NCI-H748 (cell line): ENCODE measurements around the gene SH3GL3.

ENCODE experiments used
- DNase-seq: peaks from one replicate; lab custom pipeline; 2025; ENCODE audit not compliant: unreplicated experiment; lab: John Stamatoyannopoulos, UW

SH3GL3 gene

GRCh38 chr15:83446904-83447709, at the start of gene SH3GL3:
SH3GL3 (plus strand) TSS chr15:83447341; CDS start chr15:83447534, 193 bp downstream.
- peak; percentile 77 for DNase-seq

- DNase-seq = no peak
Observed at GRCh38 chr15:83398626-83399025, 48.5 kb upstream of the SH3GL3 start.

GRCh38 chr15:83404121-83404520, 43.0 kb upstream of the SH3GL3 start:
- no peak for DNase-seq

- no peak for DNase-seq
Observed at GRCh38 chr15:83410532-83410931, 36.6 kb upstream of the SH3GL3 start.

- no peak for DNase-seq
Observed at GRCh38 chr15:83413054-83413719, 34.0 kb upstream of the SH3GL3 start.

- DNase-seq = no peak
Observed at GRCh38 chr15:83422081-83422480, 25.1 kb upstream of the SH3GL3 start.

GRCh38 chr15:83422541-83422940, 24.6 kb upstream of the SH3GL3 start:
- no peak for DNase-seq

- DNase-seq = no peak
Observed at GRCh38 chr15:83424101-83424500, 23.0 kb upstream of the SH3GL3 start.

- DNase-seq = no peak
Observed at GRCh38 chr15:83430441-83430840, 16.7 kb upstream of the SH3GL3 start.

GRCh38 chr15:83431521-83431920, 15.6 kb upstream of the SH3GL3 start:
- no peak for DNase-seq

- DNase-seq = no peak
Observed at GRCh38 chr15:83435202-83435601, 11.9 kb upstream of the SH3GL3 start.

- no peak for DNase-seq
Observed at GRCh38 chr15:83435782-83436181, 11.4 kb upstream of the SH3GL3 start.

GRCh38 chr15:83436513-83437158, 10.5 kb upstream of the SH3GL3 start:
- DNase-seq = peak; percentile 39

- no peak for DNase-seq
Observed at GRCh38 chr15:83443076-83443847, 3.9 kb upstream of the SH3GL3 start.

- DNase-seq = no peak
Observed at GRCh38 chr15:83444936-83445335, 2.2 kb upstream of the SH3GL3 start.

GRCh38 chr15:83445643-83446042, 1.5 kb upstream of the SH3GL3 start:
- DNase-seq = no peak

GRCh38 chr15:83446417-83446816, 724 bp upstream of the SH3GL3 start:
- DNase-seq = no peak

- no peak for DNase-seq
Observed at GRCh38 chr15:83449250-83449671, 2.1 kb downstream of the SH3GL3 start.

GRCh38 chr15:83449937-83450506, 2.9 kb downstream of the SH3GL3 start:
- DNase-seq = no peak

GRCh38 chr15:83457149-83457548, 10.0 kb downstream of the SH3GL3 start:
- no peak for DNase-seq

GRCh38 chr15:83458381-83458780, 11.2 kb downstream of the SH3GL3 start:
- no peak for DNase-seq
